ENCODE data around the gene GAGE13. TPM values are rescaled to one million over a fixed set of nuclear protein-coding genes. Genes with fewer than 3 reads are reported as not detected.
A peak's percentile ranks its signal among the peaks of the same experiment; 100 is the strongest.
"Not testable (repeated sequence)": the region's sequence is repeated elsewhere in the genome, so short reads cannot be mapped to it uniquely, and the experiment has no call there.

Gene GAGE13, protein sequence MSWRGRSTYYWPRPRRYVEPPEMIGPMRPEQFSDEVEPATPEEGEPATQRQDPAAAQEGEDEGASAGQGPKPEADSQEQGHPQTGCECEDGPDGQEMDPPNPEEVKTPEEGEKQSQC
- total RNA-seq = not detected
- long read RNA-seq = 0 reads

DNA sequence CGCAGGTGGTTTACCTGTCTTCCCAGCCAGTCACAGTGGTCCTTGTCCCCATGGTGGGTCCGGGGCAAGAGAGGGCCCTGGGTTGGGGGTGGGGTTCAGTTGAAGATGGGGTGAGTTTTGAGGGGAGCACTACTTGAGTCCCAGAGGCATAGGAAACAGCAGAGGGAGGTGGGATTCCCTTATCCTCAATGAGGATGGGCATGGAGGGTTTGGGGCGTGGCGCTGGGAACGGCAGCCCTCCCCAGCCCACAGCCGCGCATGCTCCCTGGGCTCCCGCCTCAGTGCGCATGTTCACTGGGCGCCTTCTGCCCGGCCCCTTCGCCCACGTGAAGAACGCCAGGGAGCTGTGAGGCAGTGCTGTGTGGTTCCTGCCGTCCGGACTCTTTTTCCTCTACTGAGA lies at the start of gene GAGE13:
TSS of gene GAGE13 (plus strand) at position 301 of the 400 bp plus-strand sequence. CDS start 1,156 bp downstream, outside the sequence.
- DNase-seq (ENCODE audit: low spot score); intact Hi-C loops (cut with DNase I): not testable (repeated sequence)

DNA sequence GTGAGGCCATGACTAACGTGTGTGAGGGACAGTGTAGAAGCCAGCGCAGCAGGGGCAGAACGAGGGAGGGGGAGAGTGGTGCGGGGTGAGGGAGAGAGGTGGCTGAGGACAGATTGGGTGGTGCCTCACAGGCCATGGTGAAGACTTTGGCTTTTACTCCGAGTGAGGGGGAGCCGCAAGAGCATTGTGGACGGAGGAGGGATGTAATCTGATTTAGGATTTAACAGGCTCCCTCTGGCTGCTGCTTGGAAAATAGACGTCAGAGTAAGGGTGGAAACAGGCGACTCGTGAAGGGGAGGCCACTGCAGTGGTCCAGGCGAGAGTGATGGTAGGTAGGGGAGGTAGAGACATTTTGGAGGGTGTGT lies 48.8 kb upstream of the GAGE13 start:
- intact Hi-C loops (cut with DNase I) = no loop called here
- peak; percentile 70 for DNase-seq (ENCODE audit: low spot score)

DNA sequence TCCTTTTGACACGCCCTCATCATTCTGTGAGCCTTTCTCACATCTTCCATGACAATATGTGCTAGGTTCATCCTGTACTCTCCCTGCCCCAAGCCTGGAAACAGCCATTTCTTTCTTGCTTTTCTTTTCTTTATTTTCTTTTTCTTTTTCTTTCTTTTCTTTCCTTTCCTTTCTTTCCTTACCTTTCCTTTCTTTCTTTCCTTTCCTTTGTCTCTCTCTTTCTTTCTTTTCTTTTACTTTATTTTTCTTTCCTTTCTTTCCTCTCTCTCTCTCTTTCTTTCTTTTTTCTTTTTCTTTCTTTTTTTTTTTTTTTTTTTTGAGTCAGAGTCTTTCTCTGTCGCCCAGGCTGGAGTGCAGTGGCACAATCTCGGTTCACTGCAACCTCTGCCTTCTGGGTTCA lies 47.2 kb upstream of the GAGE13 start:
- intact Hi-C loops (cut with DNase I) = no loop called here
- DNase-seq (ENCODE audit: low spot score) = no peak

DNA sequence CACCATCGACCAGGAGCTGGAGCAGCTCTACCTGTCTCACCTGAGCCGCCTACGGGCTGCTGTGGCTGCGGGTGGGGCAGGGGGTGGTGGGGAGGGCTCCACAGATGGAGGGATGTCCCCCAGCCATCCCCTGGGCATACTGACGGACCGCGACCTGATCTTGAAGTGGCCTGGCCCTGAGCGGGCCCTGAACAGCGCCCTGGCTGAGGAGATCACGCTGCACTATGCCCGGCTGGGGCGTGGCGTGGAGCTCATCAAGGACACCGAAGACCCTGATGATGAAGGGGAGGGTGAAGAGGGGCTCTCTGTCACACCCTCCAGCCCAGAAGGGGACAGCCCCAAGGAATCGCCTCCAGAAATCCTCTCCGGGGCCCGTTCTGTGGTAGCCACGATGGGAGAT lies 45.2 kb upstream of the GAGE13 start:
- intact Hi-C loops (cut with DNase I) = no loop called here
- no peak for DNase-seq (ENCODE audit: low spot score)

DNA sequence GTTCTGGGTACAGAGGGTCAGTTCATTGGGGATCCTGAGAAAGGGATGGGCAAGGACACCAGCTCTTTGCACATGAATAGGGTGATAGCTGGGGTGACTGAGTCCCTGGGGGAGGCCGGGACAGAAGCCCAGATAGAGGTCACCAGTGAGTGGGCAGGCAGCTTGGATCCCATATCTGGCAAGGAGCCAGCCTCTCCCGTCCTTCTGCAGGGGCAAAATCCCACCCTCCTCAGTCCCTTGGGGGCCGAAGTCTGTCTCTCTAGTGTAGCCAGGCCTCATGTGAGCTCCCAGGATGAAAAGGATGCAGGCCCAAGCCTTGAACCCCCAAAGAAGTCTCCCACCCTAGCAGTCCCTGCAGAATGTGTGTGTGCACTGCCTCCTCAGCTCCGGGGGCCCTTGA lies 44.8 kb upstream of the GAGE13 start:
- intact Hi-C loops (cut with DNase I) = no loop called here
- no peak for DNase-seq (ENCODE audit: low spot score)

DNA sequence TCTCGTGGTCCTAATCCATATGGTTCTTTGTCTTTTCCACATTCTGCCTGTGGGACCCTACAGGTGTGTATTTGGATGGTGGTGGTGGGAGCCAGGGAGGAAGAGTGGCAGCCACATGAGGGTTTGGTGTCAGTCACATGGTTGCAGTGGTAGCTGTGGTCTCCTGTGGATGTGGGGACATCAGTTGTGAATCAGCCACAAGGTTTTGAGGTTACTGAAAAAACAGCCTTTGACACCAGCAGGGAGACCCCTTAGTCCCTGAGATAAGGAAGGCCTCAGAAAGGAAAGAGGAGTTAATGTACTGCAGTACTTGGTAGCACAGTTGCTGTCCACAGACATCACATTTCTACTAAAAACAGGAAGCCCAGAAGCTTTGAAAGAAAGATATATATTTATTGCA lies 43.7 kb upstream of the GAGE13 start:
- intact Hi-C loops (cut with DNase I) = no loop called here
- no peak for DNase-seq (ENCODE audit: low spot score)

DNA sequence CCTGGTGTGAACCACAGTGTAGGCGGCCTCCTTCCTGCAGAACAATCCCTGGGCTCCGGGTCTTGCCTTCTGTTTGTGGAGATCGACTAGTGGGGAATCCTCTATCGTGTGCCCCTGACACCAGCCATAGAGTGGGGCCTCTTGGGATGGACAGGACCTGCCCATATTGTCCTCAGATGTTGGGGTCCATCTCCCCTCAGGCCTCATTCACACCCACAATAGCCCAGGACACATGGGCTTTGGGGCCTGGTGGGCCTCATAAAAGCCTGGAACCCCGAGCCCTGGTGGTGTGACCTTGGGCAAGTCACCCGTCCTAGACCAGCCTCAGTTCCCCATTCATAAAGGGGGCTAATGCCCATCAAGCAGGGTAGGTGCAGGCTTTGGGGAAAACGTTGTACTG lies 41.2 kb upstream of the GAGE13 start:
- DNase-seq (ENCODE audit: low spot score) = no peak
- intact Hi-C loops (cut with DNase I) = no loop called here

DNA sequence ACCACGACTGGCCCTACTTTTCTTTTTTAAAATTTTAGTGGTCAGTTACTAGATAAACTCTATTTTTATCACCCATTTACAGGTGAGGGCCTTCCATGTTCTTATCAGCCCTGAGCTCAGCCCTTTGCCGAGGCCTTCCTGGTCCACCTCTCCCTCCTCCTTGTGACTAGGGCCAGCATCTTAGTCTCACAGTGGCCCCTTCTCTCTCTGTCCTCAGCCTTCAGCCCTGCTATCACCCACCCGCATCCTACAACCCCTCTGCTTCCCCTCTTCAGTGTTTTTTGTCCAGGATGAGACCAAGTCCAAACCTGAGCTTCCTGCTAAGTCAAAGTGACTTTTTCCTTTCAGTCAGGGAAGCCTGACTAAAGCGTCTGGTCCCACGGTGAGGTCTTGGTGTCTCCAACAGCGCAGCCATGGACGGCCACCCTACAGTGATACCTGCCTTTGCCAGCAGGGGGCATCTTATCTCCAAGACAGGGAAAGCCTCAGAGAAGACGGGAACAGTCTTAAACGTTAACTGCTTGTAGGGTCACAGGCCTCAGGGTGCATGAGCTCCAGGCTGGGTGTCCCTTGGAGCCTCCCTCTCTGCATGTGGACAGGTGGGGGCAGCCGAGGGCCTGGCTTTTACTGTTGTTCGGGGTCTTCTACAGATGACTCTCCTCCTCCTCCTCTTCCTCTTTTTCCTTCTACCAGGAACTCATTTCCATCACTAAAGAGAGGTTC lies 39.6 kb upstream of the GAGE13 start:
- DNase-seq (ENCODE audit: low spot score) = no peak
- intact Hi-C loops (cut with DNase I) = no loop called here

DNA sequence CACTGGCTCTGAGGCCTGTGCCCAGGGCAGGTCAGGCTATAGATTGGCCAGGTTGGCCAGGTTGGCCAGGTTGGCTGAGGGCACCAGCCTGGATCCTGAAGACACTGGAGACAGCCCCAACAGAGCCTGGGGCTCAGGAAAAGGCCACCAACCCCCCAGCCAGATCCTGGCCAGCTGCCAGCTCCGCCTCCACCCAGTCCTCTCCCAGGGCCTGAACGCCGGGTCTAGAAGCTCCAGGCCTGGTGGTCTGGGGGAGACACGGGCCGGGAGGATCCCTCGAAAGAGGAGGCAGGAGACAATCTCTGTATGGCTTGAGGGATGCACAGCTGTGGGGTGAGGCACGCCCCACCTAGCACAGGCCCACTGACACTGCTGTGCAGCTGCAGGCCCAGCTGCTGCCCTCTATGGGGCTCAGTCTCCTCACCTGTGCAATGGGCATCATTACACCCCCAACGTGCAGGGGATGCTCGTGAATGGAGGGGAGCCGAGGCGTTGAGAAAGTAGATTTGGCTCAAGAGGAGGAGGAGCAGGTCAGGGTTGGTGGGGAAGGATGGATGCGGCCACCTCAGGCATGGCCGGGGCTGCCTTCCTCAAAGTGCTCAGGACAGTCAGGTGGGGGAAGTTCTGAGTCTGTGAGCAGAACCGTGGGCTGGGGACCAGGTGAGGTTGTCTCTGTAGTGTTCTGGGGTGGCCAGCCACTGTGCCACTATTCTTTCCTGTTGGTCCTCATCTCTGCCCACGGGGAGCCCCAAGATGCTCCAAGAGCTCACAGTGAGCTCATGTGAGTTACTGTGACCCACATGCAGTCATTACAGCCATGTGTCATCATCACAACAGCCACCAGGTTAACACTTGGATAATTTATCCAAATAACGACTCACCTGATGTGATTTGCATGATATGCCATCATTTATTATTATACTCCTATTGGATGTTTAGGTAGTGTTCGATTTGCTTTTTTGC lies 38.7 kb upstream of the GAGE13 start:
- no peak for DNase-seq (ENCODE audit: low spot score)
- intact Hi-C loops (cut with DNase I) = no loop called here

DNA sequence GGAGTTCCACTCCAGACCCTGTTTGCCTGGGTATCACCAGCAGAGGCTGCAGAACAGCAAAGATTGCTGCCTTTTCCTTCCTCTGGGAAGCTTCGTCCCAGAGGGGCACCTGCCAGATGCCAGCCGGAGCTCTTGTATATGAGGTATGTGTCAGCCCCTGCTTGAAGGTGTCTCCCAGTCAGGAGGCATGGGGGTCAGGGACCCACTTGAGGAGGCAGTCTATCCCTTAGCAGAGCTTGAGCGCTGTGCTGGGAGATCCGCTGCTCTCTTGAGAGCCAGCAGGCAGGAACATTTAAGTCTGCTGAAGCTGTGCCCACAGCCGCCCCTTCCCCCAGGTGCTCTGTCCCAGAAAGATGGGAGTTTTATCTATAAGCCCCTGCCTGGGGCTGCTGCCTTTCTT lies 32.1 kb upstream of the GAGE13 start:
- intact Hi-C loops (cut with DNase I); DNase-seq (ENCODE audit: low spot score): not testable (repeated sequence)

DNA sequence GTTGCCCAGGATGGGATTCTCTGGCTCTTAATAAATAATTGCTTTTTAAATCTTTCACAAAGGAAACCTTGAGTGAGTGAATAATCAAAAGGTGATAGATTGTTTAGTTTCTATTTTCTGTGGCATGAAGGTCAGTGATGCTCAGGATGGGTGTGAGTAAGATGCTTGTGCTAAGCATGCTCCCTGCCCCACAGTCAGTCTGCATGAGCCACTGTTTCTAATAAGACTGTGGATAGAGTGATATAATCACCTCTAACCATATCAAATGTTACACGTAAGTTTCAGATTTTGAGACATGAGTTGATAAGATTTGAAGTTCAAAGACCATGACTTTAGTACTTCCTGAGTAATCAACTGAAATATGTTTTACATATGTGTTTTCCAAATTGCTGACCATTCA lies 30.7 kb upstream of the GAGE13 start:
- DNase-seq (ENCODE audit: low spot score) = no peak
- intact Hi-C loops (cut with DNase I) = no loop called here

DNA sequence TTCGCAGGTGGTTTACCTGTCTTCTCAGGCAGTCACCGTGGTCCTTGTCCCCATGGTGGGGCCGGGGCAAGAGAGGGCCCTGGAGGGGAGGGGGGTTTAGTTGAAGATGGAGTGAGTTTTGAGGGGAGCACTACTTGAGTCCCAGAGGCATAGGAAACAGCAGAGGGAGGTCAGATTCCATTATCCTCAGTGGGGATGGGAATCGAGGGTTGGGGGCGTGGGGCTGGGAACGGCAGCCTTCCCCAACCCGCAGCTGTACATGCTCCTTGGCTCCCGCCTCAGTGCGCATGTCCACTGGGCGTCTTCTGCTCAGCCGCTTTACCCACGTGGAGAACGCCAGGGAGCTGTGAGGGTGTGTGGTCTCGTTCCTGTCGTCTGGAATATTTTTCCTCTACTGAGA lies 28.0 kb upstream of the GAGE13 start, which contains the start of gene GAGE10:
TSS of gene GAGE10 (plus strand) at position 301 of the 400 bp plus-strand sequence. CDS start 1,214 bp downstream, outside the sequence.
- intact Hi-C loops (cut with DNase I) = no loop called here
- DNase-seq (ENCODE audit: low spot score) = no peak

DNA sequence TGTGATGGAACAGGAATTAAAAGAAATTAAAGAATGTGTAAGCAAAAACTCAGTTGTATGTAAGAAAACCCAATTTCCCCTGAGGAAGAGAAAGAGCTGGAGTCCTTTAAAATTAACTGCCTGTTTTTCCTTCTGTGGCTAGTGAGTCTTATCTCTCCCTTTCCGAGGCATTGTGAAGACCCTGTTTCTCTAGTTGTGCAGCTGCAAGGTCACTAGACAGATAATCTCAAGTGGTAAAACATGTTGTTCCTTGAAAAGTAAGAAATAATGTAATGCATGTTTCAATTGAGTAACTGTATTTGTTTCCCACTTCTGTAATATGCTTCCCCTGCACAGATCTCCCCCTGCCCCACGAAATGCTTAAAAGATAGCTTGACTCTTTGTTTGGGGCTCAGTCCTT lies 23.6 kb upstream of the GAGE13 start:
- intact Hi-C loops (cut with DNase I); DNase-seq (ENCODE audit: low spot score): not testable (repeated sequence)

DNA sequence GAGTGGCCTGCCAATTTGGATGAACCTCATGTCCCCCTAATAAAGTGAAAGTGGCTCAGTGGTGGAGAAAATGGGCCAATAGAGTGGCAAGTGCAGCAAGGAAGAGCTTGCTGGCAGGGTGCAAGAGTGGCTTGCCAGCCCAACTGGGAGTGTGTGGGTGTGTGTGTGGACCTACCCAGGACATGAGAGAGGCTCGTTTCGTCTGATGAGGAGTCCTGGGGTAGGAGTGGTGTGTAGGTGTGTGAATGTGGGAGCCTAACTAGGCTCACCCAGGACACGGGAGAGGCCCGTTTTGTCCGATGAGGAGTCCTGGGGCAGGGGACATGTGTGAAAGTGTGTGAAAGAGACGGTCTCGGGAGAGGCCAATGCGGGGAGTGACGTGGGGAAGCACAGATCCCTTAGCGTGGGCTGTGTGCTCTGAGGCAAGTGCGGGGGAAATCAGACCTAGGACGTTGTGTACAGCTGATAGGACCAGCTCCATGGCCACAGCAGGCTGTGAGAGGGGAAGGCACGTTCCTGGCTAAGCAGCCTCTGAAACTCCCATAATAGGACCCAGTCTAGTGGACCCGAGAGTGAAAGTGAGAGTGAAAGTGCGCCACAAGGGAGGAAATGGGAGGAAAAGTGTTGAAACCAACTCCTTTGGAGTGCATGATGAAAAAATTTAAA lies 22.6 kb upstream of the GAGE13 start:
- no peak for DNase-seq (ENCODE audit: low spot score)
- intact Hi-C loops (cut with DNase I) = no loop called here

DNA sequence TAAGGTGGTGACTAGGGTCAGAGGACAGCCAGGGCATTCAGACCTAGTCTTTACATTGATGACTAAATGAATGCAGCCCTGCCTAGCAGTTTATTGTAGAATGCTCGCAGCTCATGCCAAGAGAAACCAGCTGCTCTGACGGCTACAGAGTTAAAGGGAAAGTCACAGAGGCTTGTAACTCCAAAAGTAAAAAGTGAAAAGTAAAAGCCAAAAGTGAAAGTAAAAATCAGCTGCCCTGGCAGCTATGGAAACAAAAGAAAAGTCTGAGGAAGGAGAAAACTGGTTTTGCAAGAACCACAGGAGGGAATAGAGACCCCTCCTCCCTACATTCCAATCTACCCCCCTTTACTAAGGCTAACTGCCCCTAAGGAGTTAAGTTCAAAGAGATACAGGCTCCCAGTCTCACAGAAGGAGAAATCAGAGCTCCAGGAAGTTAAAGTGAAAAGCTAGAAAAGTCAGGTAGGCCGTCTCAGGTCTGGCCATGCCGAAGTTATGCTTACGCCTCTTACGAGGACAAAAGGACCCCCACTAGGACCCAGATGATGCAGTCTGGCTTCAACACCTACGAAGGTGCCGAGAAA lies 21.9 kb upstream of the GAGE13 start:
- DNase-seq (ENCODE audit: low spot score) = no peak
- intact Hi-C loops (cut with DNase I) = no loop called here

DNA sequence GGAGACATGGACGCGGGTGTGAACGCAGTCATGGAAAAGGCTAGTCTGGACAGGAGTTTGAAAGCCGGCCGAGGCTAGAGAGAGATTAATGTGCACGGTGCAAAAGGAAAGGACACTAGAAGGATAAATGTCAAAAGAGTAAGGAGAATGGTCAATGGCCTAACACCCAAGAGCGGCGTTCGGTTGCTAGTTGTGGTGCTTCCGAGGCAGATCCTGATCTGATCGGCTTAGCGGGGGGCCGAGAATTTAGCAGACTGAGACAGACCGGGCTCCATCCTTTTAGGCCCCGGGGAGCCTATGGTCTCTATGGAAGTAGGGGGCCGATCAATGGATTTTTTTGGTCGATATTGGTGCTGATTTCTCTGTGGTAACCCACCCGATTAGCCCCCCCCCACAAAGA lies 21.0 kb upstream of the GAGE13 start:
- intact Hi-C loops (cut with DNase I) = no loop called here
- no peak for DNase-seq (ENCODE audit: low spot score)

DNA sequence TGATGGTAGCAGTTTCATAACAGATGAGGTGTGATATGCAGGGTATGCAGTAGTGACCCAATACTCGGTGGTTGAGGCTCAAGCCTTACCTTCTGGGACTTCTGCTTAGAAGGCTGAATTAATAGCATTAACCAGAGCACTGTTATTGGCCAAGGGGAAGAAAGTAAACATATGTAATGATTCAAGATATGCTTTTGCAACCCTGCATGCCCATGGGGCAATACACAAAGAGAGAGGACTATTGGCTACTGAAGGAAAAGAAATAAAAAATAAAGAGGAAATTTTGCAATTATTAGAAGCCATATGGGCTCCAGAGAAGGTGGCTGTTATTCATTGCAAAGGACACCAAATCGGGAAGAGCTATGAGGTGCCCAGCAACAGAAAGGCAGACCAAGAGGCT lies 19.2 kb upstream of the GAGE13 start:
- no peak for DNase-seq (ENCODE audit: low spot score)
- intact Hi-C loops (cut with DNase I) = no loop called here

DNA sequence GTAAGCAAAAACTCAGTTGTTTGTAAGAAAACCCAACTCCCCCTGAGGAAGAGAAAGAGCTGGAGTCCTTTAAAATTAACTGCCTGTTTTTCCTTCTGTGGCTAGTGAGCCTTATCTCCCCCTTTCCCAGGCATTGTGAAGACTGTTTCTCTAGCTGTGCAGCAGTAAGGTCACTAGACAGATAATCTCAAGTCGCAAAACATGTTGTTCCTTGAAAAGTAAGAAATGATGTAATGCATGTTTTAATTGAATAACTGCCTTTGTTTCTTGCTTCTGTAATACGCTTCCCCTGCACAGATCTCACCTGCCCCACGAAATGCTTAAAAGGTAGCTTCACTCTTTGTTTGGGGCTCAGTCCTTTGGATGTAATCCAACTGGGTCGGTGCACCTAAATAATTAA lies 15.3 kb upstream of the GAGE13 start:
- intact Hi-C loops (cut with DNase I) = no loop called here

DNA sequence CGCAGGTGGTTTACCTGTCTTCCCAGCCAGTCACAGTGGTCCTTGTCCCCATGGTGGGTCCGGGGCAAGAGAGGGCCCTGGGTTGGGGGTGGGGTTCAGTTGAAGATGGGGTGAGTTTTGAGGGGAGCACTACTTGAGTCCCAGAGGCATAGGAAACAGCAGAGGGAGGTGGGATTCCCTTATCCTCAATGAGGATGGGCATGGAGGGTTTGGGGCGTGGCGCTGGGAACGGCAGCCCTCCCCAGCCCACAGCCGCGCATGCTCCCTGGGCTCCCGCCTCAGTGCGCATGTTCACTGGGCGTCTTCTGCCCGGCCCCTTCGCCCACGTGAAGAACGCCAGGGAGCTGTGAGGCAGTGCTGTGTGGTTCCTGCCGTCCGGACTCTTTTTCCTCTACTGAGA lies 9.6 kb upstream of the GAGE13 start, which contains the start of gene GAGE12J:
TSS of gene GAGE12J (plus strand) at position 301 of the 400 bp plus-strand sequence. CDS start 1,157 bp downstream, outside the sequence.
- intact Hi-C loops (cut with DNase I) = not testable (repeated sequence)

More for the DNA sequence above, 15.3 kb upstream of the GAGE13 start:
- no peak for DNase-seq (ENCODE audit: low spot score)

More for the DNA sequence above, 9.6 kb upstream of the GAGE13 start, which contains the start of gene GAGE12J:
- DNase-seq (ENCODE audit: low spot score) = not testable (repeated sequence)

Data from cardiac septum (tissue), 1 donor.